ES-I3 (cell line): ENCODE measurements around the gene SOCS4.
"Not testable (repeated sequence)": the region's sequence is repeated elsewhere in the genome, so short reads cannot be mapped to it uniquely, and the experiment has no call there.

ENCODE experiments used
- H3K36me3 ChIP-seq: 2 replicates; pipeline ENCODE4 v1.6.1; 2013; ENCODE audit warnings: mild to moderate bottlenecking, low read length, control low read depth, moderate library complexity; ENCODE audit not compliant: insufficient read depth
- H3K4me1 ChIP-seq: 2 replicates; pipeline ENCODE4 v1.6.1; 2013; ENCODE audit warnings: mild to moderate bottlenecking, control low read depth, low read length; ENCODE audit not compliant: insufficient read depth
- H3K9ac ChIP-seq: 2 replicates; pipeline ENCODE4 v1.6.1; 2013; ENCODE audit warnings: low read depth, mild to moderate bottlenecking, low read length, moderate library complexity
- H3K9me3 ChIP-seq: 2 replicates; pipeline ENCODE4 v1.6.1; 2013; ENCODE audit warnings: mild to moderate bottlenecking, low read length, moderate library complexity; ENCODE audit not compliant: control insufficient read depth, insufficient read depth

Gene SOCS4, protein sequence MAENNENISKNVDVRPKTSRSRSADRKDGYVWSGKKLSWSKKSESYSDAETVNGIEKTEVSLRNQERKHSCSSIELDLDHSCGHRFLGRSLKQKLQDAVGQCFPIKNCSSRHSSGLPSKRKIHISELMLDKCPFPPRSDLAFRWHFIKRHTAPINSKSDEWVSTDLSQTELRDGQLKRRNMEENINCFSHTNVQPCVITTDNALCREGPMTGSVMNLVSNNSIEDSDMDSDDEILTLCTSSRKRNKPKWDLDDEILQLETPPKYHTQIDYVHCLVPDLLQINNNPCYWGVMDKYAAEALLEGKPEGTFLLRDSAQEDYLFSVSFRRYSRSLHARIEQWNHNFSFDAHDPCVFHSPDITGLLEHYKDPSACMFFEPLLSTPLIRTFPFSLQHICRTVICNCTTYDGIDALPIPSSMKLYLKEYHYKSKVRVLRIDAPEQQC

DNA sequence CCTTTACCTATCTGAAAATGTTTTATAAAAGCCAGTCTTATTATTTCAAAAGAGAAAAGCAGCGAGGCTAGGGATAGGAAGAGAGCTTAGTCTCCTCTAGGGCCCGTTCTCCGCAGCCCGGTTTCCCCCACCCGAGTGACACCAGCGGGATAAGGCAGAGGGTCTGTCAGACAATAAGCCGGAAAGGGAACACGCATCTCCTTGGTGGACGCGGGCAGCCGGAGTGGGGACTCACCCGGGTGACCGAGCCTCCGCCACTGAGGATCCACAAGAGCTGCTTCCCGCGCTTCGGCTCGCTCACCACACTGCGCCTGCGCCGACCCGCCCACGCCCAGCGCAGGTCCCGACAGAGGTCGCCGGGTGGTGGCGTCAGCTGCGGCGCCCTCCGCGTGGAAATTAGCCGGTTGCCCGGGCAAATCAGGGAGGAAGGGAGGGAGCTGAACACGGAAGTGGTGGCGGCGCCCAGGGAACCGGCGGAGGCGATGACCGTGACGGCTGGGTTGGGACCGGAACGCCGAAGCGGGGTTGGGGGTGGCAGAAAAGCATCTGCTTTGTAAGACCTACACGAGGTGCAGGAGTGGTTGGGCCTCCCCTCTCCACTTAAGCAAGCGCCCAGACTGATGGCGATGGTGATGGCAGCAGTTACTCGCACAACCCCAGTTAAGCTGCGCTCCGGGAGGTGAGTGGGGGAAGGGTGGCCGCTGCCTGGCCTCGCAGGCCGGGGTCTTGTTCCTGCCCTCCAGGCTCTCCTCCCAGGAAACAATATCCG, at the start of gene SOCS4, which contains the start of gene WDHD1:
TSS of gene SOCS4 (plus strand) at position 444 of the 769 bp plus-strand sequence. CDS start 15,806 bp downstream, outside the sequence.
TSS of gene WDHD1 (minus strand) at position 307 of the 769 bp plus-strand sequence. CDS start 312 bp downstream, outside the sequence.
- Histone ChIP-seq H3K4me1 (peaks cover 30% of the 10 kb centered on the region), H3K36me3 (peaks cover 9% of the 10 kb centered on the region), H3K9ac (peak within 1 kb of the TSS; percentile 86), H3K9me3 (no peaks in the 10 kb centered on the region)

DNA sequence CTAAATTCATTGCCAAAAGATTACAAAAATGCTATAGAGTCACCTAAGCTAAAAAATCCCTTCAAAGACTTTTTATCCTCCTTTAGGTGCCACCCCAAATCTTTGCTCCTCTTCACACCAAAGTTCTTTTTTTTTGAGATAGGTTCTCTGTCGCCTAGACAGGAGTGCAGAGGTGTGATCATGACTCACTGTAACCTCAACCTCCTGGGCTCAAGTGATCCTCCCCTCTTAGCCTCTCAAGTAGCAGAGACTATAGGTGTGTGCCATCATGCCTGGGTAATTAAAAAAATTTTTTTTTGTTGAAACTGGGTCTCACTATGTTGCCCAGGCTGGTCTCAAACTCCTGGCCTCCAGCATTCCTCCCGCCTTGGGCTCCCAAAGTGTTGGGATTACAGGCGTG, 48.0 kb upstream of the SOCS4 start:
- H3K4me1 ChIP-seq, result no peaks in the 10 kb centered on the region
- no peaks in the 10 kb centered on the region for H3K9me3 ChIP-seq
- no peak overlapping the region for H3K9ac ChIP-seq
- peaks cover 20% of the 10 kb centered on the region for H3K36me3 ChIP-seq

DNA sequence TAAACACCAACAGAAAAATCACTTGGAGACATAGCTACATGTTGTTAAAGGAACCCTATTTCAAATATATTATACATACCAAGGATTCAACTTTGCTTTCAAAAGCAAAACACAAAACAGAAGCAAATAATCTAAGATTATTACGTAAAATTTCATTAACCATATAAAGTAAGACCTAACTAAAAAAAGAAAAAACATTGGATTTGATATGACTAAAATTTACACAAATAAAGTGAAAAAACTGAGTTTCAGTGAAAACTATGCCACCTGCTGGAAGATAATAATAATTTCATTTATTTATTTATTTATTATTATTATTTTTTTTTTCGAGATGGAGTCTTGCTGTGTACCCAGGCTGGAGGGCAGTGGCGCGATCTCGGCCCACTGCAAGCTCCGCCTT, 45.3 kb upstream of the SOCS4 start:
- no peaks in the 10 kb centered on the region for H3K4me1 ChIP-seq
- H3K36me3 ChIP-seq, result peaks cover 19% of the 10 kb centered on the region
- no peaks in the 10 kb centered on the region for H3K9me3 ChIP-seq
- no peak overlapping the region for H3K9ac ChIP-seq

DNA sequence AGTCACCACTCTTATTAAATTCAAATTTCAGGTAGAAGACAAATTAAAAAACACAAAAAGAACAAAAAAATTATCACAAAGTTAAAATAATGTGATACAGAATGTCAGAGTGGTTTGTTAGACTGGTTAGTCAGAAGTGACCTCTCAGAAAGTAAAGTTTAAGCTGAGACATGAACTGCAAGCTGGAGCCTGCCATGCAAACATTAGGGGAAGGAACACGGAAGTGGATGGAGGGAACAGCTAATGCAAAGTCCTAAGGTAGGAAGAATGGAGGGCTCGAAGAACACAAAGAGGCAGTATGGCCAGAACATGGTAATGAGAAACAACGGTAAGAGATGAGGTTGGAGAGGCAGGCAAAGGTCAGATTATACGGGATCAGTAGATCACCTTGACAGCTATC, 41.9 kb upstream of the SOCS4 start:
- H3K9me3 ChIP-seq, result no peaks in the 10 kb centered on the region
- peaks cover 23% of the 10 kb centered on the region for H3K36me3 ChIP-seq
- H3K4me1 ChIP-seq, result no peaks in the 10 kb centered on the region

DNA sequence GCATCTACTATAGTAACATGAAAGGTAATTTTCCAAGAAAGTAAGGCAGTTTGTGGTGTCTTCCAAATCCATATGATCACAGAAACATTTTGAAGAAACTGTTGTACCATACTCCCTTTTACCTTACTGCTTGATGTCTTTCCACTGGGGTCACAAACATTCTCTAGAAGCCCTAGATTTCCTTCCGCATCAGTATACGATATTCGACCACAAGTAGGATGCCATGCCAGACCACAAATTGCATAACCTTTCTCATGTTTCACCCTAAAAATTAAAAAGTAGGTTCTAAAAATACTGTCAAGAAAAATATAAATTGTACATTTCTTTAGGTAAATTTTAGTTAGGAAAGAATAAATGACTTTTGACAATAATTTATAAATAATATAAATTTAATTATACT, 26.7 kb upstream of the SOCS4 start:
- H3K4me1 ChIP-seq, result no peaks in the 10 kb centered on the region
- peaks cover 36% of the 10 kb centered on the region for H3K36me3 ChIP-seq
- H3K9ac ChIP-seq, result no peak overlapping the region
- no peaks in the 10 kb centered on the region for H3K9me3 ChIP-seq

More for the DNA sequence above, 41.9 kb upstream of the SOCS4 start:
- H3K9ac ChIP-seq, result no peak overlapping the region

DNA sequence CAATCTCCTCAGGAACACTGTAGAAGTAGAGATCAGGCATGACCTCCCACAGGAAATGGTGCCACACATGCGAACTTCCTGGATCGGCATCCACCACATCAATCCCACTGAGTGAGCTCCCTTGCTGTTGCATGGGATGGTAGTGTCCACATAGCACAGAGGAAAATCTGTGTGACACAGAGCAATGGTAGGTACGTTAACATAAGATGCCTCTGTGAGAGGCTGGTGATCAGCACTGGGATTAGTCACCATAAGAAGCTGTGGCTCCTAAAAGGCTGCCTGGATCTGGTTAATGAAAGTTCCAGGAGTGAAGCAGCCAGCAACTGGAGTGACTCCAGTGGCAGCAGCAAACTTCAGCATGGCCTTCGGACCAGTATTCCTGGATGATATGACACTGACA, 22.0 kb upstream of the SOCS4 start:
- no peak overlapping the region for H3K9ac ChIP-seq
- peaks cover 35% of the 10 kb centered on the region for H3K36me3 ChIP-seq
- no peaks in the 10 kb centered on the region for H3K4me1 ChIP-seq
- H3K9me3 ChIP-seq, result no peaks in the 10 kb centered on the region

DNA sequence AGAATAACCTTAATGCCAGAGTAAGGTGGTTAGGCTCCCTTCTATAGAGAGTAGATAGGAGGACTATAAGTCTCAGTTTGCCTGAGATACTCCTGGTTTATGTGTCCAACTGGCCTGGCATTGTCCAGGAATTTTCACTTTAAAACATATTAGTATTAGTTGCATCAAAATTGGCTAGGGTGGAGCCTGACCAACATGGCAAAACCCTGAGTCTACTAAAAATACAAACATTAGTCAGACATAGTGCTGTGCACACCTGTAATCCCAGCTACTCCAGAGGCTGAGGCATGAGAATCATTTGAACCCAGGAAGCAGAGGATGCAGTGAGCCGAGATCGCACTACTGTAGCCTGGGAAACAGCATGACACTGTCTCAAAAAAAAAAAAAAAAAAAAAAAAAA, 12.0 kb upstream of the SOCS4 start:
- H3K9ac ChIP-seq, result no peak overlapping the region
- H3K4me1 ChIP-seq, result no peaks in the 10 kb centered on the region
- no peaks in the 10 kb centered on the region for H3K9me3 ChIP-seq
- peaks cover 27% of the 10 kb centered on the region for H3K36me3 ChIP-seq

DNA sequence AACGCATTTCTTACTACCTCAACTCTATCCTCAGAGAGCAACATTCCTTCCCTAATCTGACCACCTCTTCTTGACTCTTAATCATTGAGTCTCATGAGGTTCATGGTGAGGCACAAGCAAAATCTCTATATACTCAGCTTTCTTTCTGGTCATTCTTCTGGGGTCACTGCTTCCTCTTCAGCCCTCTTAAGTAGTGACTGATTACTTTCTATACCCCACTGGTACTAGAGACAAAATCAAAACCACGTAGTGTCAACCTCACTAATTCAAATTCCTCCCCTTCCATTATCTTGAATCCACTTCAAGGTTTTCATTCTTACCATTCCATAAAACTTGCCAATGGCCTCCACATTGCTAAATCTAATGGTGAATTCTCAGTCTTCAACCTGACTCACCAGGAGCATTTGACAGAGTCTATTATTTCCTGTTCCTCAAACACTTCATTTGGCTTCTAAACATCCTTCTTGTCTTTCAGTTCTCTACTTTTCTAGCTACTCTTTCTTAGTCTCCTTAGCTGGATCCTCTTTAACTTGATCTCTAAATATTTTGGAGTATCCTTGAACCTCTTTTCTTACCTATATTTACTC, 7.0 kb upstream of the SOCS4 start:
- H3K4me1 ChIP-seq, result peaks cover 13% of the 10 kb centered on the region; the same call in 1 of the 2 replicates
- no peak overlapping the region for H3K9ac ChIP-seq
- H3K9me3 ChIP-seq, result no peaks in the 10 kb centered on the region
- peaks cover 26% of the 10 kb centered on the region for H3K36me3 ChIP-seq

DNA sequence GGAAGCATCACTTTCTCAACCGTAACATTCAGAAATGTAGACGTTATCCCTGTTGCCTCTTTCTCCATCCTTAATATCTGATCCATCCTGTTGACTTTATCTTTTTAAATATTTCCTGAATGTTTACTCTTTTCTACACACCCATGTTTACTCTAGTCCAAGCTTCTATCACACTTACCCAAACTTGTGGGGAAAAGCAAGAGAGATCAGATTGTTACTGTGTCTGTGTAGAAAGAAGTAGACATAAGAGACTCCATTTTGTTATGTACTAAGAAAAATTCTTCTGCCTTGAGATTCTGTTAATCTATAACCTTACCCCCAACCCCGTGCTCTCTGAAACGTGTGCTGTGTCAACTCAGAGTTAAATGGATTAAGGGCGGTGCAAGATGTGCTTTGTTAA, 2.7 kb upstream of the SOCS4 start:
- not testable (repeated sequence) for H3K9ac ChIP-seq
- peaks cover 13% of the 10 kb centered on the region; the same call in 1 of the 2 replicates for H3K4me1 ChIP-seq

DNA sequence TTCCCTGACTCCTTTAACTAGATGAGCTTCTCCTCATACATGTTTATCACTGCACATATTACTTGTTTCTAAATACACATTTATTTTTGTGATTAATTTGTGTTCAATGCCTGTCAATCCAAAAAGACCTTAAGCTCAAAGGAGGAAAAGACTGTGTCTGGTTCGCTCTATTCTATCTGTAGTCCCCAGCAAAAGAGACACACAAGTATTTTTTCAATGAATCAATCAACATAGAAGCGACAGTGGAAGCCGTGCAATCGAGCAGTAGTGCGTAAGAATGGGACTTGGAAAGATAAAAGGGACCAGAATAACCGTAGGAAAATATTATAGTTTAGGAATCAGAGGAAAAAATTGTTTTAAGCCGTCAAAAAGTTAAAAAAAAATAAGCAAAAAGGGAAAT, 1.1 kb upstream of the SOCS4 start:
- Histone ChIP-seq H3K36me3 (peaks cover 15% of the 10 kb centered on the region), H3K4me1 (peaks cover 22% of the 10 kb centered on the region; the same call in 1 of the 2 replicates), H3K9me3 (no peaks in the 10 kb centered on the region), H3K9ac (peak overlapping the region; percentile 86)

More for the DNA sequence above, 2.7 kb upstream of the SOCS4 start:
- not testable (repeated sequence) for H3K9me3 ChIP-seq
- peaks cover 20% of the 10 kb centered on the region for H3K36me3 ChIP-seq

DNA sequence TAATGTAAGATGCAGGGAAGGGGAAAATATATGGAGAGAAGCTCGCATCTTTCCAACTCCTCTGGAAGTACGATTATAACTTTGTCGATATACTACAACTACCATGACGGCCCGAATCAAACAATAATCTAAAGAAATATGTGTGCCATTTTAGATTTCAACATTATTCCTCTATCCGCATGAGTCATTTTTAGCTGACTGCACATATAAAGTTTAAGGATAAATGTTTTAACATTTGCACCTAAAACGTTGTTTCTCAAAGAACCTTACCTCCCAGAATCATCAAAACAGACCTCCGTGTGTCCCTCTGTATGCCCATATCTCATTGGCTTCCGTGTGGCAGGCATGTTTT, 619 bp upstream of the SOCS4 start:
- Histone ChIP-seq H3K36me3 (peaks cover 15% of the 10 kb centered on the region), H3K9ac (peak overlapping the region; percentile 86)

DNA sequence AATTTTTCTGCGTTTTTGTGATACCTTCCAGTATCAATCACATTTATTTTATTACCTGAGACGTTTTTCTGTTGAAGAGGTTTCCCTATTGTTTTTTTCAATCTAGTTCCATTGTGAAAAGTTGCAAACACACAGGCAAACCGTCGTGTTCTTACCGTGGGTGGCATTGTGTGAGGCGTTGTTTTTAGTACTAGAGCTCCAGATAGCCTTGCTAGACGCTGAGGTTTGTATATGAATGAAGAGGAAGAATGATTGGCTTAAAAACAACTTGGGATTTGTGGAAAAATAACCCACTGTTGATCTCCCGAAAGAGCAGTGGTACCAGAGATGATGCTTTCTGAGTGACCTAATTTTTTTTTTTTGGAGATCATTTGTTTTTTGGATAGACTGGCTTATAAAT, 1.0 kb downstream of the SOCS4 start:
- Histone ChIP-seq H3K4me1 (peaks cover 28% of the 10 kb centered on the region), H3K36me3 (peaks cover 5% of the 10 kb centered on the region)

More for the DNA sequence above, 619 bp upstream of the SOCS4 start:
- Histone ChIP-seq H3K4me1 (peaks cover 26% of the 10 kb centered on the region), H3K9me3 (no peaks in the 10 kb centered on the region)

DNA sequence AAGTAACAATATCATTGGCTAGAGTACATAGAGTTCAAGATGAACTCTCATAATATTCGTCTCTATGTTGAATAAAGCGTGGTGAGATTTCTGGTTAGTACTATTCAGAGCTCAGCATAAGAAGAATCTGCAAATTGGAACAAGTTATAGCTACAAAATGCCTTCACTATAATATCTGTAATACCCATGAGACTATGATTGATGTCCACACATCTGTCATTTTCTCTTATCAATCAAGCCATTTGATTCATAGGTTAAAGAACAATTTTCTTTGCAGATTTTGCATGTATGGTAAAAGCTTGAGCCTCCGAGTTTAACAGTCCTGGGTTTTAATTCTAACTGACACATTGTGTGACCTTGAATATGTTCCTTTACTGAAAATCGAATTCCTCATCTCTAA, 1.4 kb downstream of the SOCS4 start:
- H3K9me3 ChIP-seq, result no peaks in the 10 kb centered on the region
- H3K9ac ChIP-seq, result peak overlapping the region; percentile 86
- H3K4me1 ChIP-seq, result peaks cover 24% of the 10 kb centered on the region
- peaks cover 1% of the 10 kb centered on the region; the same call in 1 of the 2 replicates for H3K36me3 ChIP-seq

More for the DNA sequence above, 1.0 kb downstream of the SOCS4 start:
- H3K9me3 ChIP-seq, result no peaks in the 10 kb centered on the region
- H3K9ac ChIP-seq, result peak overlapping the region; percentile 86

DNA sequence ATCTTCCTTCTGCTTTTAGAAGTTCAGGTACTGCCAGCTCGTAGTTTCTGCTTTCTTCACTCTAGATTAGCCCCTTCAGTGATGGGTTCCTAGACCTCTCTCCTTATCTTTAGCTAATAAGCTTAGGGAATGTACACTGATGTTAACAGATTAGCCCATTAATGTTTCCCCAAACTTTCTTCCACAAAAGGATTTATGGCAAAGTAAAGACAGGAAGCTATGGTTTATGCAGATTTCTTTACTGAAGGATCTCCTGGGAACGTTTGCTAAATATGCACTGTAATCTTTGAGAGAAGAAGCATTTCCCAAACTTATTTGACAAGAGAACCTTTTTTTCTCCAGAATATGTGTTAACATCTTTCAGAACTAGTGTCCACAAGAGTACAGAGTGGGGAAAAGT, 4.2 kb downstream of the SOCS4 start:
- Histone ChIP-seq H3K9ac (no peak overlapping the region; the same call in 1 of the 2 replicates), H3K4me1 (peaks cover 17% of the 10 kb centered on the region), H3K36me3 (peaks cover 4% of the 10 kb centered on the region; the same call in 1 of the 2 replicates), H3K9me3 (no peaks in the 10 kb centered on the region)
